Right lung (tissue), 5 donors: ENCODE results near the gene CTIF. TPM values are rescaled to one million over a fixed set of nuclear protein-coding genes. Genes with fewer than 3 reads are reported as not detected.
"Not testable (repeated sequence)": the region's sequence is repeated elsewhere in the genome, so short reads cannot be mapped to it uniquely, and the experiment has no call there.

Experiments used
- DNase-seq, 2 donors: peaks; one replicate each; pipeline ENCODE4 v3.0.0-alpha.2; 2013
- polyA plus RNA-seq, 5 donors: library from polyadenylated mRNA; unstranded; fragments of 120-200 nt; gene quantifications; one replicate each; pipeline versions ENCODE4 v1.2.1 to v1.2.3, GENCODE V29; 2013; ENCODE audit warnings: inconsistent platforms in 1 of 5, low replicate concordance in 1 of 5; ENCODE audit not compliant: insufficient read length in 5 of 5, insufficient read depth in 1 of 5

CTIF gene
- polyA plus RNA-seq, 5 donors: 21.9 to 37.3 (median 32.3) TPM

GRCh38 chr18:48703028-48703386 lies 164.2 kb downstream of the CTIF start:
- no peak for DNase-seq

- DNase-seq: no peak
Observed at GRCh38 chr18:48703418-48703817, 164.6 kb downstream of the CTIF start.

GRCh38 chr18:48705043-48705442 lies 166.2 kb downstream of the CTIF start:
- no peak for DNase-seq

- no peak for DNase-seq
Observed at GRCh38 chr18:48705531-48705930, 166.7 kb downstream of the CTIF start.

- no peak for DNase-seq
Observed at GRCh38 chr18:48706731-48707130, 167.9 kb downstream of the CTIF start.

- DNase-seq: no peak
Observed at GRCh38 chr18:48707636-48708296, 168.9 kb downstream of the CTIF start.

- DNase-seq: no peak
Observed at GRCh38 chr18:48708807-48709206, 170.0 kb downstream of the CTIF start.

- no peak for DNase-seq
Observed at GRCh38 chr18:48709371-48710062, 170.7 kb downstream of the CTIF start.

GRCh38 chr18:48711651-48712486 lies 173.0 kb downstream of the CTIF start:
- peak; percentile 28 to 53 for DNase-seq

- no peak for DNase-seq
Observed at GRCh38 chr18:48713309-48713708, 174.5 kb downstream of the CTIF start.

- DNase-seq: no peak
Observed at GRCh38 chr18:48714873-48715272, 176.0 kb downstream of the CTIF start.

GRCh38 chr18:48715711-48716361 lies 177.0 kb downstream of the CTIF start:
- no peak for DNase-seq

GRCh38 chr18:48717227-48717626 lies 178.4 kb downstream of the CTIF start:
- not testable (repeated sequence) for DNase-seq

GRCh38 chr18:48718251-48718959 lies 179.6 kb downstream of the CTIF start:
- no peak for DNase-seq

GRCh38 chr18:48719388-48719787 lies 180.6 kb downstream of the CTIF start:
- no peak for DNase-seq

- no peak for DNase-seq
Observed at GRCh38 chr18:48719974-48720654, 181.3 kb downstream of the CTIF start.

GRCh38 chr18:48720655-48721025 lies 181.8 kb downstream of the CTIF start:
- DNase-seq: no peak

GRCh38 chr18:48721312-48721711 lies 182.5 kb downstream of the CTIF start:
- no peak for DNase-seq

- DNase-seq: no peak
Observed at GRCh38 chr18:48723016-48723415, 184.2 kb downstream of the CTIF start.

GRCh38 chr18:48723837-48724236 lies 185.0 kb downstream of the CTIF start:
- no peak for DNase-seq

GRCh38 chr18:48724442-48724841 lies 185.6 kb downstream of the CTIF start:
- DNase-seq: no peak
